ENCODE data around the gene RBPJL. TPM values are rescaled to one million over a fixed set of nuclear protein-coding genes. Genes with fewer than 3 reads are reported as not detected.

Gene RBPJL
- total RNA-seq, 1 donor from 2014 or later, result not detected

DNA sequence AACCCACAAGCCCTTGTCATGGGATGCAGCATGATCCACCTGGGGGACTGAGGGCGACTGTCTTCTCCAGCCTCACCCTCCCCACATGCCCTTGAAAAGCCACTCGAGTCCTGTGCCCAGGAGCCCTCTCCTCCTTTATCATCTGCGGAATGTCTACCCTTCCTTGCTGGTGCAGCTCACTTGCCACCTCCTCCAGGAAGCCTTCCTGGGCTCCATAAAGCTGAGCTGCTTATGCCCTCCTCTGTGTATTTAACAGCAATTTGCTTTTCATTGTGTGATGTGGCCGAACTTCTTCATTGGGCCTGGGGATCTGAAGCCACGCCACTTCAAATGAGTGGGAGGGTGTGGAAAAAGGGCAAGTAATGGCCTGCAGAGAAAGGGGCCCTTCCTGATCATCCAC is 17.8 kb upstream of the RBPJL start:
- TF ChIP-seq, protein P1, sequence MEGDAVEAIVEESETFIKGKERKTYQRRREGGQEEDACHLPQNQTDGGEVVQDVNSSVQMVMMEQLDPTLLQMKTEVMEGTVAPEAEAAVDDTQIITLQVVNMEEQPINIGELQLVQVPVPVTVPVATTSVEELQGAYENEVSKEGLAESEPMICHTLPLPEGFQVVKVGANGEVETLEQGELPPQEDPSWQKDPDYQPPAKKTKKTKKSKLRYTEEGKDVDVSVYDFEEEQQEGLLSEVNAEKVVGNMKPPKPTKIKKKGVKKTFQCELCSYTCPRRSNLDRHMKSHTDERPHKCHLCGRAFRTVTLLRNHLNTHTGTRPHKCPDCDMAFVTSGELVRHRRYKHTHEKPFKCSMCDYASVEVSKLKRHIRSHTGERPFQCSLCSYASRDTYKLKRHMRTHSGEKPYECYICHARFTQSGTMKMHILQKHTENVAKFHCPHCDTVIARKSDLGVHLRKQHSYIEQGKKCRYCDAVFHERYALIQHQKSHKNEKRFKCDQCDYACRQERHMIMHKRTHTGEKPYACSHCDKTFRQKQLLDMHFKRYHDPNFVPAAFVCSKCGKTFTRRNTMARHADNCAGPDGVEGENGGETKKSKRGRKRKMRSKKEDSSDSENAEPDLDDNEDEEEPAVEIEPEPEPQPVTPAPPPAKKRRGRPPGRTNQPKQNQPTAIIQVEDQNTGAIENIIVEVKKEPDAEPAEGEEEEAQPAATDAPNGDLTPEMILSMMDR (IDR thresholded peaks at IDR 0.05; ENCODE audit: partially characterized antibody, unreplicated experiment), result no peak
- Mint-ChIP-seq H3K27me3 (ENCODE audit: unreplicated experiment) (peaks cover 14% of the 10 kb centered on the region), H3K4me3 (ENCODE audit: unreplicated experiment) (no peak overlapping the region)

DNA sequence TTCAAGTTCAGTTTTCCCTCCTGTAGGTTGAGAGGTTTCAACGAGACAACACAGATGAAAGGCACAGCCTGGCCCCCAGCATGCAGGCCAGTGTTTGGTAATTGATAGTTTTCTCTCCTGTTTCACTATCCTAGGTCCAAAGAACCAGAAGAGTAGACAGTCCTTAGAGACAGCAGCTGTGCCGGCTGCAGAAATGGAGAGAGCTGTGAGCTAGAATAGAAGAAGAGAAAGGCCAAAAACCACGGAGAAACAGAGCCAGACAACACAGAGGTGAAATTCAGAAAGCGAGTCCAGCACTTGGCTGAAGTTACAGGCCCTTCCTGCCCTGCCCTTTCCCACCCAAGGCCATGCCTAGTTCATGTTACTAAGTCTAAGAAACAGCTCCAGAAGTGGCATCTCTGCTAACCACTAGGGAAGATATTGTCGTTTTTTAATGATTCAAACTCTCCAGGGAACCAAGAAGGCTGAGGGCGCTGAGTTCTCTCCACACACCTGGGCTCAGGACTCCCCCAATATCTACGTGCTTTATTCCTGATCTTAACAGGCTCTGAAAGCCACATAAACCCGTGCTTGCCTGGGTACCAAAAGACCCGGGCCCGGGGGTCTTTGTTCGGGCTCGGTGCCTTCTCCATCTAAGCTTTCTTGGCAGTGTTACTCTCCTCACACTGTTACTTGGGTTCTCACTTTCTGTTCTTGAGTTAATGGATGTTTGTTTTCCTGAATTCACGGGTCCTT is 16.5 kb upstream of the RBPJL start:
- Mint-ChIP-seq H3K36me3 (ENCODE audit: unreplicated experiment) (peaks cover 5% of the 10 kb centered on the region), H3K4me1 (ENCODE audit: low read depth, unreplicated experiment) (peaks cover 15% of the 10 kb centered on the region), H3K9me3 (ENCODE audit: unreplicated experiment) (peaks cover 24% of the 10 kb centered on the region), H3K27me3 (ENCODE audit: unreplicated experiment) (peaks cover 14% of the 10 kb centered on the region), H3K27ac (ENCODE audit: unreplicated experiment) (peak overlapping the region; percentile 7), H3K4me3 (ENCODE audit: unreplicated experiment) (no peak overlapping the region)
- TF ChIP-seq, protein P1 (IDR thresholded peaks at IDR 0.05; ENCODE audit: partially characterized antibody, unreplicated experiment), result no peak
- no peak for DNase-seq

More for the DNA sequence above, 17.8 kb upstream of the RBPJL start:
- Mint-ChIP-seq H3K9me3 (ENCODE audit: unreplicated experiment) (peaks cover 15% of the 10 kb centered on the region), H3K4me1 (ENCODE audit: low read depth, unreplicated experiment) (peaks cover 15% of the 10 kb centered on the region), H3K27ac (ENCODE audit: unreplicated experiment) (no peak overlapping the region), H3K36me3 (ENCODE audit: unreplicated experiment) (no peaks in the 10 kb centered on the region)
- no peak for DNase-seq

DNA sequence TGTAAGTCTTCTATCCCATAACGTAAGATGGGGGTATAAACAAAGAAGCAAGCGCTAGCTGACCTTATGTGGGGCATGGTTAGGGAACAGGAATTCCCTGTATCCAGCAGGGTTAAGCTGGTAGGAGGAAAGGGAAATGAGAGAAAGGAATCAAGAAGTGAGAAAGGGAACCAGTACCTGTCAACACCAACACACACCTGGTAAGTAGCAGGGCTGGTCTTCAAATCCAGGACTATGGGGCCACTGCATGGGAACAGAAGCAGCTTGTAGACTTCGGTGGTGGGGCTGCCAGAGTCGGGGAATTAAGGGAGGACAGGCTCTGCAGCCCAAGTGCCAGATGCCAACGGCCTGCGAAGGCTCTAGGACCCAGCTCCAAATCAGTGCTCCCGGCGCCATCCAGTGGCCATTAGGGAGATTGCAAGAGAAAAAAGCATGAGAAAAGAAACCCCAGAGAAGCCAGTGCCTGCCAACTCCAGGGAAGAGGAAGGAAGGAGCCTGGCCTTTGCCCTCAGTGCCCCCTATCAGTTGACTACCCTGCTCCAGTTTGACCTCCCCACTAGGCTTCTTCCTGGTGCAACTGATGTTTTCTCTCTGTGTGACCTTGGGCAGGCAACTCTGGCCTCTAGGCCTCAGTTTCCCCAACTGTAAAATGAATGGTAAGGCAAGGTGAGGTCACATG is 15.8 kb upstream of the RBPJL start:
- H3K4me3 Mint-ChIP-seq (ENCODE audit: unreplicated experiment), result no peak overlapping the region
- peak overlapping the region; percentile 7 for H3K27ac Mint-ChIP-seq (ENCODE audit: unreplicated experiment)
- peak; percentile 86 for DNase-seq
- TF ChIP-seq, protein P1 (IDR thresholded peaks at IDR 0.05; ENCODE audit: partially characterized antibody, unreplicated experiment), result peak; percentile 92
- peaks cover 22% of the 10 kb centered on the region for H3K9me3 Mint-ChIP-seq (ENCODE audit: unreplicated experiment)
- peaks cover 15% of the 10 kb centered on the region for H3K4me1 Mint-ChIP-seq (ENCODE audit: low read depth, unreplicated experiment)
- peaks cover 6% of the 10 kb centered on the region for H3K36me3 Mint-ChIP-seq (ENCODE audit: unreplicated experiment)
- H3K27me3 Mint-ChIP-seq (ENCODE audit: unreplicated experiment), result peaks cover 14% of the 10 kb centered on the region

- Mint-ChIP-seq H3K4me1 (ENCODE audit: low read depth, unreplicated experiment) (peaks cover 15% of the 10 kb centered on the region), H3K36me3 (ENCODE audit: unreplicated experiment) (peaks cover 6% of the 10 kb centered on the region), H3K27me3 (ENCODE audit: unreplicated experiment) (peaks cover 14% of the 10 kb centered on the region), H3K27ac (ENCODE audit: unreplicated experiment) (no peak overlapping the region), H3K9me3 (ENCODE audit: unreplicated experiment) (peaks cover 22% of the 10 kb centered on the region), H3K4me3 (ENCODE audit: unreplicated experiment) (no peak overlapping the region)
- no peak for DNase-seq
- TF ChIP-seq, protein P1 (IDR thresholded peaks at IDR 0.05; ENCODE audit: partially characterized antibody, unreplicated experiment), result no peak
These were observed 15.1 kb upstream of the RBPJL start for GRCh38 chr20:45291526-45291925.

DNA sequence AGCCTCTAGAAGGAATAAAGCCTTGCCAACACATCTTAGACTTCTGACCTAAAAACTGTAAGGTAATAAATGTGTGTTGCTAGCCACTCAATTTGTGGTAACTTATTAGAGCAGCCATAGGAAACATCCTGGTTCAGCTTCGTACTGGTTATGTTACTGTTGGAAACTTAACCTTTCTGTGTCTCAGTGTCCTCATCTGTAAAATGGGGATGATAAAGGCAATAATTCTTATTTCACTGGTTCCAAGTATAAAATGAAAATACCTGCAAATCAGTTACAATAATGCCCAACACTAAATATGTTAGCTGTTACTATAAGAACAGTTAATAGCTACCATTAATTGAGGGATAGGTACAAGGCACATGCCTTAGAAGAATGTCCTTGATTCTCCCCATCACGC is 14.3 kb upstream of the RBPJL start:
- Mint-ChIP-seq H3K27ac (ENCODE audit: unreplicated experiment) (peak overlapping the region; percentile 95), H3K4me1 (ENCODE audit: low read depth, unreplicated experiment) (peaks cover 15% of the 10 kb centered on the region), H3K4me3 (ENCODE audit: unreplicated experiment) (peak overlapping the region; percentile 82), H3K9me3 (ENCODE audit: unreplicated experiment) (peaks cover 22% of the 10 kb centered on the region), H3K36me3 (ENCODE audit: unreplicated experiment) (peaks cover 6% of the 10 kb centered on the region), H3K27me3 (ENCODE audit: unreplicated experiment) (peaks cover 14% of the 10 kb centered on the region)
- TF ChIP-seq, protein P1 (IDR thresholded peaks at IDR 0.05; ENCODE audit: partially characterized antibody, unreplicated experiment), result no peak
- DNase-seq, result no peak
